ENCODE data around the gene ATP8B4.

ATP8B4 gene

DNA sequence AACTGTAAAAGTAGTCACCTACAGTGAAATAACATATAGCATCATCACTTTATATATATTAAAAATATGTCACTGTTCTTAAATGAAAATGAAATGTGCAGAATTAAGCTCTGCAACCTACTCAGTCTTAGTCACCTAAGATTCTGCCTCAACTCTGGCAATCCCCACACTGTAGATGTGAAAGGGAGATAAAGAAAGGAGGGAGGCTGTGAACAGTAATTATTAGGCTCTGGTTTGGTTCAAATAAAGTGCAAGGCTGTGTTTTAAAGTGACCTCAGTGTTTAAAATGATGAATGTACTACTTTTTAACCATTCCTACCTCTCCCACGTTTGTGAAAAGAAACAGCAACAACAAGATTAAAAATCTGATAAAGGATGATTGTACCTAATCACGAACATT is 72.2 kb downstream of the ATP8B4 start:
- H3K4me3 ChIP-seq (ENCODE audit: low read depth, low read length) = no peak overlapping the region
- no peak for DNase-seq (ENCODE audit: low read depth)
- TF ChIP-seq, protein P1, sequence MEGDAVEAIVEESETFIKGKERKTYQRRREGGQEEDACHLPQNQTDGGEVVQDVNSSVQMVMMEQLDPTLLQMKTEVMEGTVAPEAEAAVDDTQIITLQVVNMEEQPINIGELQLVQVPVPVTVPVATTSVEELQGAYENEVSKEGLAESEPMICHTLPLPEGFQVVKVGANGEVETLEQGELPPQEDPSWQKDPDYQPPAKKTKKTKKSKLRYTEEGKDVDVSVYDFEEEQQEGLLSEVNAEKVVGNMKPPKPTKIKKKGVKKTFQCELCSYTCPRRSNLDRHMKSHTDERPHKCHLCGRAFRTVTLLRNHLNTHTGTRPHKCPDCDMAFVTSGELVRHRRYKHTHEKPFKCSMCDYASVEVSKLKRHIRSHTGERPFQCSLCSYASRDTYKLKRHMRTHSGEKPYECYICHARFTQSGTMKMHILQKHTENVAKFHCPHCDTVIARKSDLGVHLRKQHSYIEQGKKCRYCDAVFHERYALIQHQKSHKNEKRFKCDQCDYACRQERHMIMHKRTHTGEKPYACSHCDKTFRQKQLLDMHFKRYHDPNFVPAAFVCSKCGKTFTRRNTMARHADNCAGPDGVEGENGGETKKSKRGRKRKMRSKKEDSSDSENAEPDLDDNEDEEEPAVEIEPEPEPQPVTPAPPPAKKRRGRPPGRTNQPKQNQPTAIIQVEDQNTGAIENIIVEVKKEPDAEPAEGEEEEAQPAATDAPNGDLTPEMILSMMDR (IDR thresholded peaks at IDR 0.05; ENCODE audit: low read depth, low read length) = no peak
- TF ChIP-seq POLR2A (IDR thresholded peaks at IDR 0.05; ENCODE audit: extremely low read depth, insufficient read length) = no peak
- TF ChIP-seq, protein P2, sequence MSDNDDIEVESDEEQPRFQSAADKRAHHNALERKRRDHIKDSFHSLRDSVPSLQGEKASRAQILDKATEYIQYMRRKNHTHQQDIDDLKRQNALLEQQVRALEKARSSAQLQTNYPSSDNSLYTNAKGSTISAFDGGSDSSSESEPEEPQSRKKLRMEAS (IDR thresholded peaks at IDR 0.05; ENCODE audit: low read depth, low read length) = no peak
- no peak for TF ChIP-seq MYC (IDR thresholded peaks at IDR 0.05; ENCODE audit: low read depth, low read length)

DNA sequence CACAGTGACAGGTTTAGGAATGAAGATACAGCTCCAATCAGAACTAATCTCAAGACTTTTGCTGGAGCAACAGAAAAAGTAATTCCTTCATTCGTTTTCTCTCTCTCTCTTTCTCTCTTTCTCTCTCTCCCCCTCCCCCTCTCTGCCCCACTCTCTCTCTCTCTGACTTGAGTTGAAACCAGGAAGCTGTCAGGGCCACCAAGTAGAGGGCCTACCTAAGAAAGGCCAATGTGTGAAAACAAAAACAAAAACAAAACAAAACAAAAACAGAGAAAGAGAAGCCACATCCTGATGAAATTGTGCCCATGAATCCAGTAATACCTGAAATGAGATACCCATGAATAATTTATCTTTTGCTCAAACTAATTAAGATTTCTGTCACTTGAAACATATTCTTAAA is 72.9 kb downstream of the ATP8B4 start:
- TF ChIP-seq, protein P2 (IDR thresholded peaks at IDR 0.05; ENCODE audit: low read depth, low read length) = no peak
- TF ChIP-seq POLR2A (IDR thresholded peaks at IDR 0.05; ENCODE audit: extremely low read depth, insufficient read length) = no peak
- TF ChIP-seq, protein P1 (IDR thresholded peaks at IDR 0.05; ENCODE audit: low read depth, low read length) = no peak
- TF ChIP-seq MYC (IDR thresholded peaks at IDR 0.05; ENCODE audit: low read depth, low read length) = no peak
- no peak for DNase-seq (ENCODE audit: low read depth)
- no peak overlapping the region for H3K4me3 ChIP-seq (ENCODE audit: low read depth, low read length)

DNA sequence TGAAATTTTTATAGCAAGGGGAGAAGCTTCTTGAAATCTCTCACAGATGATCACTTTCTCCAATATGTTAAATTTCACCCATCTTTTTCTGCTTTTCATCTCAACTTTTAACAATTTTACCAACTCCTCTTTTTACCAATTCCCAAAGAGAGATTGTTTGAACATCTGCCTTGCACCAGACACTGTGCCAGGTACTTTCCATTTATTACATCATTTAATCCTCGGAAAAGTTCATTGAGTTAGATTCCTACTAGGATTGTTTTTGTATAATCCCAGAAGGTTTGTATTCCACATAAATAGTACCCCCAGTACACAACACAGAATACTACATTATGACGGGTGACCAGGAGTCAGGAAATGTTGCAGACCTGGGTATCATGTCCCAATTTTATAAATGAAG is 74.1 kb downstream of the ATP8B4 start:
- TF ChIP-seq POLR2A (IDR thresholded peaks at IDR 0.05; ENCODE audit: extremely low read depth, insufficient read length) = no peak
- TF ChIP-seq, protein P1 (IDR thresholded peaks at IDR 0.05; ENCODE audit: low read depth, low read length) = no peak
- TF ChIP-seq, protein P2 (IDR thresholded peaks at IDR 0.05; ENCODE audit: low read depth, low read length) = no peak
- no peak for TF ChIP-seq MYC (IDR thresholded peaks at IDR 0.05; ENCODE audit: low read depth, low read length)
- no peak overlapping the region for H3K4me3 ChIP-seq (ENCODE audit: low read depth, low read length)
- DNase-seq (ENCODE audit: low read depth) = no peak

DNA sequence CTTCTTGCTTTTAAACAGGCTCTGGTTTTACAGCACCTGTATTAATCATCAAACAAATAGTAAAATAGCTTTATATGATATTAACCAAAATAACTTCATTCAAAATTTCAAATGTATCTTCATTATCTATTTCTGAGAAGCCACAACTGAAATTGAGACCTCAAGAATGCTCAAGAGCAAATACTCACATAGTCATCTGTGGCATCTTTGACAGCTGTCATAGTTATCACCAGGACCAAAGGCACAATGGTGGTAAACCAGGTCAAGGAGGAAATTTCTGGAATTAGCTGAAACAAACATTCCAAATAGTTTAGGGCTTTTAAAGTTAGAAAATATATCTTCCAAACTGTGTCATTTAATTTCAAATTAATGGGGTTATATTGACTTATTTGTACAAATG is 74.6 kb downstream of the ATP8B4 start:
- no peak for DNase-seq (ENCODE audit: low read depth)
- no peak overlapping the region for H3K4me3 ChIP-seq (ENCODE audit: low read depth, low read length)
- TF ChIP-seq POLR2A (IDR thresholded peaks at IDR 0.05; ENCODE audit: extremely low read depth, insufficient read length) = no peak
- TF ChIP-seq, protein P1 (IDR thresholded peaks at IDR 0.05; ENCODE audit: low read depth, low read length) = no peak
- TF ChIP-seq, protein P2 (IDR thresholded peaks at IDR 0.05; ENCODE audit: low read depth, low read length) = no peak
- TF ChIP-seq MYC (IDR thresholded peaks at IDR 0.05; ENCODE audit: low read depth, low read length) = no peak

DNA sequence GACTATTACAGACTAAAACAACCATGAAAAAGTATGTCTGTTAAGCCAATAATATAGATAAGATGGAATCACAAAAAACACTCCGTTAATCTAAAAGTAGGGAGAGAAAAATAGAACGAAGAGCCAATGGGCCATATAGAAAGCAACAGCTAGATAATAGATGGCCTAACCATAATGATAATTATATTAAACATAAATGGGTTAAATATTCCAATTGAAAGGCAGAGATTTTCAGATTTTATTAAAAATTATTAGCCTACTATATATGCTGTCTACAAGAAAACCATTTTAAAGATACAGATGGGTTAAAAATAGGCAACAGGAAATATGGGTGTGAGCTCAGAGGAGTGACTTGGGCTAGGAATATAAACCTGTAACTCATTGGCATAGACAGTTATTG is 76.3 kb downstream of the ATP8B4 start:
- no peak overlapping the region for H3K4me3 ChIP-seq (ENCODE audit: low read depth, low read length)
- TF ChIP-seq, protein P2 (IDR thresholded peaks at IDR 0.05; ENCODE audit: low read depth, low read length) = no peak
- TF ChIP-seq POLR2A (IDR thresholded peaks at IDR 0.05; ENCODE audit: extremely low read depth, insufficient read length) (no peak), MYC (IDR thresholded peaks at IDR 0.05; ENCODE audit: low read depth, low read length) (no peak)
- TF ChIP-seq, protein P1 (IDR thresholded peaks at IDR 0.05; ENCODE audit: low read depth, low read length) = no peak
- no peak for DNase-seq (ENCODE audit: low read depth)

DNA sequence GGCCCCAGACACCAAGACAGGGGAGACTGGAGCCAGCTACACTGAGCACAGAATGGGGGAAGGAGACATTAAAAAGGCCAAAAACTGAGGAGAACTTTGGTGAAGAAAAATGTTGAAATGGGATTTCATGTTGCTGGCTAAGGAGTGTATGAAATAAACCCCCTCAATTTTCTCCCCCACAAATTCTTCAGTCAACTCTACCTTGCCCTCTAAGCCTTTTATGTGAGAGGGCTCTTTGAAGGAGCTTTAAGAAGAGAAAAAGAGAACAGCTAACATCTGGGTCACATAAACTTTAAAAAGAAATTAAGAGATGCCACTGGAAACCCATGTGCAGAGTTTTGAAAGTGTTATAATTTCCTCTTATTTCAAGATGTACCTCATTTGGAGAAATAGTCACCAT is 88.6 kb downstream of the ATP8B4 start:
- H3K4me3 ChIP-seq (ENCODE audit: low read depth, low read length) = no peak overlapping the region
- DNase-seq (ENCODE audit: low read depth) = no peak
- TF ChIP-seq, protein P1 (IDR thresholded peaks at IDR 0.05; ENCODE audit: low read depth, low read length) = no peak
- TF ChIP-seq POLR2A (IDR thresholded peaks at IDR 0.05; ENCODE audit: extremely low read depth, insufficient read length) (no peak), MYC (IDR thresholded peaks at IDR 0.05; ENCODE audit: low read depth, low read length) (no peak)
- TF ChIP-seq, protein P2 (IDR thresholded peaks at IDR 0.05; ENCODE audit: low read depth, low read length) = no peak

Measured in NB4 (cell line).